H1 (cell line): ENCODE data around the gene CNTD1. TPM values are rescaled to one million over a fixed set of nuclear protein-coding genes. Genes with fewer than 3 reads are reported as not detected.

Source experiments
- ATF2 ChIP-seq: IDR thresholded peaks from 2 replicates; pipeline ENCODE4 v1.6.1; 2012; ENCODE audit warnings: low read length, inconsistent platforms
- BRCA1 ChIP-seq: IDR thresholded peaks from 2 replicates; pipeline ENCODE4 v1.6.1; 2012; ENCODE audit warnings: low read depth, low read length, improper control_type of control experiment
- CBX8 ChIP-seq: fragments of 300-800, 300-1000 bp; sonication (generic); IDR thresholded peaks from 2 replicates; pipeline ENCODE4 v1.7.1; 2016; ENCODE audit warnings: low read depth, low read length, borderline replicate concordance
- CEBPB ChIP-seq: IDR thresholded peaks from 2 replicates; pipeline ENCODE4 v1.6.1; 2012; ENCODE audit warnings: low read depth, low read length
- CREB1 ChIP-seq: IDR thresholded peaks from 2 replicates; pipeline ENCODE4 v1.6.1; 2012; ENCODE audit warnings: inconsistent platforms
- CTCF ChIP-seq, 3 experiments: IDR thresholded peaks; 1 replicate in 2 of 3; 2 replicates in 1 of 3; pipeline versions ENCODE4 v1.5.1 to v1.6.1; 2011; ENCODE audit warnings: low read length in 3 of 3, mild to moderate bottlenecking in 3 of 3, inconsistent platforms in 2 of 3, low read depth in 1 of 3, moderate library complexity in 1 of 3; ENCODE audit not compliant: insufficient read depth in 1 of 3; ENCODE audit errors: control extremely low read depth in 1 of 3
- E2F6 ChIP-seq: IDR thresholded peaks from 2 replicates; pipeline ENCODE4 v1.6.1; 2012; ENCODE audit warnings: inconsistent platforms
- EP300 ChIP-seq, 2 experiments: IDR thresholded peaks; 1 replicate in 1 of 2; 2 replicates in 1 of 2; pipeline ENCODE4 v1.6.1; 2011 to 2012; ENCODE audit warnings: low read depth in 2 of 2, low read length in 2 of 2, mild to moderate bottlenecking in 2 of 2, borderline replicate concordance in 1 of 2, inconsistent platforms in 1 of 2, moderate library complexity in 1 of 2
- GTF2F1 ChIP-seq: IDR thresholded peaks from 2 replicates; pipeline ENCODE4 v1.6.1; 2012; ENCODE audit warnings: low read depth, low read length, improper control_type of control experiment, borderline replicate concordance
- HDAC2 ChIP-seq, 2 experiments: fragments of 300-600 bp in 1 of 2; sonication (generic) in 1 of 2; IDR thresholded peaks; 2 replicates each; pipeline ENCODE4 v1.6.1; 2011 to 2012; ENCODE audit warnings: low read depth in 2 of 2, low read length in 2 of 2, mild to moderate bottlenecking in 2 of 2, moderate library complexity in 2 of 2, borderline replicate concordance in 1 of 2, inconsistent platforms in 1 of 2
- JUND ChIP-seq: IDR thresholded peaks from 2 replicates; pipeline ENCODE4 v1.6.1; 2011; ENCODE audit warnings: mild to moderate bottlenecking, improper control_type of control experiment, low read length
- MAX ChIP-seq: IDR thresholded peaks from 2 replicates; pipeline ENCODE4 v1.6.1; 2012; ENCODE audit warnings: inconsistent platforms
- PHF8 ChIP-seq: fragments of 200-600 bp; sonication (generic); conservative IDR thresholded peaks from 2 replicates; pipeline ENCODE4 v1.7.1; 2012; ENCODE audit warnings: low read depth, mild to moderate bottlenecking, inconsistent platforms, low read length, moderate library complexity
- POU5F1 ChIP-seq: IDR thresholded peaks from 2 replicates; pipeline ENCODE4 v1.6.1; 2011; ENCODE audit warnings: low read depth, mild to moderate bottlenecking, low read length, moderate library complexity
- RXRA ChIP-seq: IDR thresholded peaks from 2 replicates; pipeline ENCODE4 v1.6.1; 2011; ENCODE audit warnings: low read depth, mild to moderate bottlenecking, low read length, moderate library complexity; ENCODE audit not compliant: insufficient read depth
- SAP30 ChIP-seq: fragments of 300-600 bp; sonication (generic); IDR thresholded peaks from 2 replicates; pipeline ENCODE4 v1.7.1; 2012; ENCODE audit warnings: low read length, moderate library complexity, mild to moderate bottlenecking, inconsistent platforms; ENCODE audit not compliant: insufficient read depth, insufficient replicate concordance
- TCF12 ChIP-seq: IDR thresholded peaks from 2 replicates; pipeline ENCODE4 v1.6.1; 2011; ENCODE audit warnings: low read depth, mild to moderate bottlenecking, low read length
- polyA plus RNA-seq, 7 experiments: library from polyadenylated mRNA; depleted of rRNA in 3 of 7; stranded (reverse) in 5 of 7; unstranded in 2 of 7; fragments of >200 nt in 5 of 7; fragments of 200-250 nt in 2 of 7; gene quantifications; 1 replicate in 5 of 7; 2 replicates in 1 of 7; 4 replicates in 1 of 7; pipeline versions ENCODE4 v1.2.1 to v1.2.3, GENCODE V29; 2011 to 2013; ENCODE audit warnings: missing spikeins in 2 of 7, mixed read lengths in 2 of 7
- total RNA-seq: library from RNA; stranded (reverse); fragmentation: NEBNext Ultra II Directional; extraction: Animal tissue kit (Norgen Biotek cat#: 25700); gene quantifications from 2 replicates; pipeline ENCODE4 v1.2.1, GENCODE V29; 2021

Gene CNTD1
- total and polyA plus RNA-seq, 2 of the 8 experiments (the other 6 are each of a cell fraction or from before 2014, with no cell fraction given): not detected

- TF ChIP-seq E2F6 (no peak; the same call in 1 of the 2 replicates), CREB1 (0 out of 2 replicates have a peak, but pooled peaks have one; percentile 18), MAX (peak; percentile 58; the same call in 1 of the 2 replicates), SAP30 (no peak), CEBPB (no peak), POU5F1 (no peak), BRCA1 (no peak), HDAC2 (IDR thresholded peaks at IDR 0.05; ENCODE audit: borderline replicate concordance in 1 of 2, low read depth in 2 of 2, low read length in 2 of 2) (peak in 1 of 2 experiments; percentile 50; a peak in 2 of 4 replicates), ATF2 (no peak), PHF8 (no peak; the same call in none of the 2 replicates), CTCF (IDR thresholded peaks at IDR 0.05; ENCODE audit: control extremely low read depth in 1 of 3, insufficient read depth in 1 of 3, low read depth in 1 of 3, low read length in 3 of 3) (no peak), EP300 (IDR thresholded peaks at IDR 0.05; ENCODE audit: borderline replicate concordance in 1 of 2, low read depth in 2 of 2, low read length in 2 of 2) (no peak), RXRA (no peak), JUND (no peak), TCF12 (no peak), GTF2F1 (no peak), CBX8 (no peak)
Observed at GRCh38 chr17:42760652-42761581, 37.7 kb upstream of the CNTD1 start, which contains the start of gene RAMP2 (continued).
